Measurements from ENCODE around the gene PDPK1. TPM values are rescaled to one million over a fixed set of nuclear protein-coding genes. Genes with fewer than 3 reads are reported as not detected.

Gene PDPK1
- total and polyA plus RNA-seq, 2 of the 4 experiments (the other 2 are of a cell fraction) = 10.6 to 27.3 TPM

DNA sequence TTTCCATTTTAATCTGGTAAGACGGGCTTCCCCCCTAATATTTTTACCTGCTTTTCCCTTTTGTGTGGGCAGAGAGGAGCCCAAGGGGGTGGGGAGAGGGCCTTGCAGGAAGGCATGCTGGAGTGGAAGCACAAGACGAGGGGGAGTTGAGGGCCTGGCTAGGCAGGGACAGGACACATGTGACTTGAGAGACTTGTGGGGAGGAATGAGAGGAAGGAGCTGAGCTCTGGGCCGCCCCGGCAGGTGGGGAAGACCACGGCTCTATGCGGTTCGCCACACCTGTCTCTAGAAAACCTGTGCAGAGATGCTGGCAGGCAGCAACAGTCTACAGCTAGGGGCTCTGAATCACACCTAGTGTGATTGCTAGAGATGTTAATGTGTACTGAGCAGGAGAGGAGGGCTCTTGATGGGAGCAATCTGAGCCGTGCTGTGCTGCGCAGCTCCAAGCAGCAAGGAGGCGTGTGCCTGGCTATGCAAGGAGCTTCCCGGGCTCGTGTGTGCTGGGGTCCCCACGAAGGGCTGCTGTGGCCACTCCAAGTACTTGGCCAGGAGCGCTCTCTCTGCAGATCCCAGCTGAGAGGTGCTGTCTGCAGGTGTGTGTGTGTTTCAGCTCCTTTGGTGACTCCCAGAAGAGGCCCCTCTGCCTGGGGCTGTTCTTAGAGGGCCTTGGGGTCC lies 50.2 kb downstream of the PDPK1 start:
- H2BK20ac ChIP-seq (ENCODE audit: low read depth, low read length) = no peak overlapping the region
- H4K91ac ChIP-seq (ENCODE audit: insufficient read depth, low read depth, low read length) = no peak overlapping the region
- H3K79me1 ChIP-seq (ENCODE audit: low read depth in 1 of 2, low read length in 2 of 2) = peaks cover 4 to 41% of the 10 kb centered on the region in 2 experiments
- TF ChIP-seq NFE2L2 (IDR thresholded peaks at IDR 0.05; ENCODE audit: low read depth, low read length) (no peak), RAD21 (IDR thresholded peaks at IDR 0.05; ENCODE audit: low read length) (no peak)
- peaks cover 13% of the 10 kb centered on the region for H4K20me1 ChIP-seq (ENCODE audit: insufficient read depth, low read length)
- in situ Hi-C loops (cut with MboI; ENCODE audit: low sequenced_read_pairs) = no loop called here
- H2AK9ac ChIP-seq (replicated peaks; ENCODE audit: low read depth, low read length, poor library complexity) = no peak overlapping the region
- no peak overlapping the region for H2BK5ac ChIP-seq (ENCODE audit: low read depth, low read length, poor library complexity, severe bottlenecking)
- ATAC-seq (ENCODE audit: low read depth) (no peak), DNase-seq (no peak)
- no TSS peak for BruUV-seq (replicated peaks)
- H2AFZ ChIP-seq (replicated peaks; ENCODE audit: low read length, poor library complexity) = no peak overlapping the region
- H3K27me3 ChIP-seq (ENCODE audit: control insufficient read depth, insufficient read depth, low read length) = no peaks in the 10 kb centered on the region
- CTCF ChIA-PET = no interaction called here
- H3K4ac ChIP-seq (ENCODE audit: low read depth, low read length) = no peak overlapping the region
- H3K9me3 ChIP-seq (ENCODE audit: control insufficient read depth, insufficient read depth, low read length) = no peaks in the 10 kb centered on the region
- no peak overlapping the region for H3K4me3 ChIP-seq (ENCODE audit: insufficient read depth, low read depth, low read length)
- no peak overlapping the region for H2BK15ac ChIP-seq (ENCODE audit: low read depth, low read length)
- no peak overlapping the region for H3K23ac ChIP-seq (ENCODE audit: low read depth, low read length)
- no peak overlapping the region for H3K14ac ChIP-seq (replicated peaks; ENCODE audit: low read depth, low read length)
- peaks cover 37% of the 10 kb centered on the region for H3K36me3 ChIP-seq (ENCODE audit: control insufficient read depth, insufficient read depth, low read length)
- H3K18ac ChIP-seq (ENCODE audit: low read depth, low read length) = no peak overlapping the region
- no peak overlapping the region for H4K8ac ChIP-seq (ENCODE audit: low read depth in 2 of 2, low read length in 2 of 2)
- H4K5ac ChIP-seq (ENCODE audit: low read depth, low read length) = no peak overlapping the region
- H2BK120ac ChIP-seq (ENCODE audit: low read depth, low read length) = no peak overlapping the region
- H3K56ac ChIP-seq (ENCODE audit: extremely low read depth, insufficient read depth, low read length) = no peak overlapping the region
- 92% methylated on average over 5 of the region's 14 CpGs; no CpG with 5 or more reads in 1 of the 2 experiments for WGBS, 2 experiments (ENCODE audit: extremely low coverage in 2 of 2, insufficient read length in 1 of 2)
- no peak overlapping the region for H3K27ac ChIP-seq (ENCODE audit: insufficient read depth, low read length)
- intact Hi-C loops (cut with micrococcal nuclease) = no loop called here
- peaks cover 1% of the 10 kb centered on the region; the same call in 1 of the 2 replicates for H3K4me1 ChIP-seq (ENCODE audit: control insufficient read depth, insufficient read depth, low read length)
- H2AK5ac ChIP-seq (ENCODE audit: low read depth, low read length) = no peak overlapping the region
- no peak overlapping the region for H3K9ac ChIP-seq (ENCODE audit: low read depth, low read length)
- dilution Hi-C loops (cut with HindIII; ENCODE audit: low sequenced_read_pairs, unreplicated experiment) = no loop called here
- POLR2A ChIA-PET (ENCODE audit: unreplicated experiment) = no interaction called here
- H3K4me2 ChIP-seq (ENCODE audit: low read depth, low read length) = no peak overlapping the region
- no peaks in the 10 kb centered on the region for H3K9me1 ChIP-seq (ENCODE audit: insufficient read depth, low read length)

All from IMR-90 (cell line).